B cell (primary cell): ENCODE data around the gene OTUB2.

Experiments used
- EZH2 ChIP-seq: IDR thresholded peaks from 2 replicates; pipeline ENCODE4 v1.6.1; 2012; ENCODE audit warnings: borderline replicate concordance, low read depth, mild to moderate bottlenecking, moderate library complexity, low read length; ENCODE audit not compliant: insufficient read depth, poor library complexity, severe bottlenecking
- TF ChIP-seq, protein P1 (sequence below): fragments of 200-600 bp; IDR thresholded peaks from one replicate; pipeline ENCODE4 v1.8.0; 2022; ENCODE audit warnings: antibody characterized with exemption, mild to moderate bottlenecking

- TF ChIP-seq, protein P1, sequence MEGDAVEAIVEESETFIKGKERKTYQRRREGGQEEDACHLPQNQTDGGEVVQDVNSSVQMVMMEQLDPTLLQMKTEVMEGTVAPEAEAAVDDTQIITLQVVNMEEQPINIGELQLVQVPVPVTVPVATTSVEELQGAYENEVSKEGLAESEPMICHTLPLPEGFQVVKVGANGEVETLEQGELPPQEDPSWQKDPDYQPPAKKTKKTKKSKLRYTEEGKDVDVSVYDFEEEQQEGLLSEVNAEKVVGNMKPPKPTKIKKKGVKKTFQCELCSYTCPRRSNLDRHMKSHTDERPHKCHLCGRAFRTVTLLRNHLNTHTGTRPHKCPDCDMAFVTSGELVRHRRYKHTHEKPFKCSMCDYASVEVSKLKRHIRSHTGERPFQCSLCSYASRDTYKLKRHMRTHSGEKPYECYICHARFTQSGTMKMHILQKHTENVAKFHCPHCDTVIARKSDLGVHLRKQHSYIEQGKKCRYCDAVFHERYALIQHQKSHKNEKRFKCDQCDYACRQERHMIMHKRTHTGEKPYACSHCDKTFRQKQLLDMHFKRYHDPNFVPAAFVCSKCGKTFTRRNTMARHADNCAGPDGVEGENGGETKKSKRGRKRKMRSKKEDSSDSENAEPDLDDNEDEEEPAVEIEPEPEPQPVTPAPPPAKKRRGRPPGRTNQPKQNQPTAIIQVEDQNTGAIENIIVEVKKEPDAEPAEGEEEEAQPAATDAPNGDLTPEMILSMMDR, result no peak
- TF ChIP-seq EZH2, result no peak
Measured at GRCh38 chr14:94050231-94050880, 24.2 kb downstream of the OTUB2 start.
